ENCODE results near the gene NTHL1.

GRCh38 chr16:2053897-2054296 lies 6.3 kb upstream of the NTHL1 start:
- no peak for TF ChIP-seq CTCF (IDR thresholded peaks at IDR 0.05)
- TF ChIP-seq EP300 (IDR thresholded peaks at IDR 0.05): no peak
- TF ChIP-seq POLR2A (IDR thresholded peaks at IDR 0.05): no peak

Measured in ovary (tissue), 3 donors.